ENCODE data around the gene HERC5. TPM values are rescaled to one million over a fixed set of nuclear protein-coding genes. Genes with fewer than 3 reads are reported as not detected.

HERC5 gene
- total RNA-seq, 2 donors from 2014 or later: 13.4 to 13.7 TPM

DNA sequence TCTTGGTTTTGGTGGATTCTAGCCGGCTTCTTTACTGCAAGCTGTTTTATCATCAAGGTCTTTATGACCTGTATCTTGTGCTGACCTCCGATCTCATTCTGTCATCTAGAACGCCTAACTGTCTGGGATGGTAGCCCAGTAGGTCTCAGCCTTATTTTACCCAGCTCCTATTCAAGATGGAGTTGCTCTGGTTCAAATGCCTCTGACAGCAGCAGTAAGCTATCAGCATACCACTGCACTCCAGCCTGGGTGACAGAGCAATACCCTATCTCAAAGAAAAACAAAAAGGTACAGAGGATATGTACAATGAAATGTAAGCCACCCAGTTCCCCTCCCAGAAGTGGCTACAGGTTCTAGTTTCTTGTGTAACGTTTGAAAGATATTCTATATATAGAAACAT lies 42.2 kb upstream of the HERC5 start:
- Histone ChIP-seq H3K27ac (no peak overlapping the region), H3K4me1 (ENCODE audit: control insufficient read depth in 1 of 2, low read depth in 2 of 2) (peaks cover 0 to 9% of the 10 kb centered on the region in 2 donors), H3K9me3 (no peaks in the 10 kb centered on the region), H3K4me3 (no peak overlapping the region), H3K27me3 (replicated peaks; ENCODE audit: insufficient read depth) (no peaks in the 10 kb centered on the region), H3K36me3 (no peaks in the 10 kb centered on the region)
- ATAC-seq (ENCODE audit: insufficient number of reproducible peaks, low FRiP score, low read depth): no peak
- no peak for DNase-seq (ENCODE audit: low spot score)
- TF ChIP-seq, protein P1, sequence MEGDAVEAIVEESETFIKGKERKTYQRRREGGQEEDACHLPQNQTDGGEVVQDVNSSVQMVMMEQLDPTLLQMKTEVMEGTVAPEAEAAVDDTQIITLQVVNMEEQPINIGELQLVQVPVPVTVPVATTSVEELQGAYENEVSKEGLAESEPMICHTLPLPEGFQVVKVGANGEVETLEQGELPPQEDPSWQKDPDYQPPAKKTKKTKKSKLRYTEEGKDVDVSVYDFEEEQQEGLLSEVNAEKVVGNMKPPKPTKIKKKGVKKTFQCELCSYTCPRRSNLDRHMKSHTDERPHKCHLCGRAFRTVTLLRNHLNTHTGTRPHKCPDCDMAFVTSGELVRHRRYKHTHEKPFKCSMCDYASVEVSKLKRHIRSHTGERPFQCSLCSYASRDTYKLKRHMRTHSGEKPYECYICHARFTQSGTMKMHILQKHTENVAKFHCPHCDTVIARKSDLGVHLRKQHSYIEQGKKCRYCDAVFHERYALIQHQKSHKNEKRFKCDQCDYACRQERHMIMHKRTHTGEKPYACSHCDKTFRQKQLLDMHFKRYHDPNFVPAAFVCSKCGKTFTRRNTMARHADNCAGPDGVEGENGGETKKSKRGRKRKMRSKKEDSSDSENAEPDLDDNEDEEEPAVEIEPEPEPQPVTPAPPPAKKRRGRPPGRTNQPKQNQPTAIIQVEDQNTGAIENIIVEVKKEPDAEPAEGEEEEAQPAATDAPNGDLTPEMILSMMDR (IDR thresholded peaks at IDR 0.05): no peak

DNA sequence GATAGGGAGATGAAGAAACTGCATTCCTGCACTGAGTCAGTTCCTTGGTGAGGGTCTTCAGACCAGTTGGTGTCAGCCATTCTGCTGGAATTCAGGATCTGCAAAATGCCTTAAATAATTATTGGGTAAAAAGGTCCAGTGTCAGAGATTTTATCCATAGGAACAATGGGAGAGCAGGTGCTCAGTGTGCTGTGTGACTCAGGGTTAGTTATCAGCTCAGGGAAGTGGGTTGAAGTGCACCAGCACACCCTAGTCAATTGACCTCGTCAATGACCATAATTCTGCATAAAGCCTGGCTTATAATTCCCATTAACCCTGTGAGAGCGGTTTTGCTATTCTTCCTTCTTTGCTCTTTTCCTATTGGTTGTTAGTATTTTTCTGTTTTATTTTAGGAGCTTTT lies 40.9 kb upstream of the HERC5 start:
- ATAC-seq (ENCODE audit: insufficient number of reproducible peaks, low FRiP score, low read depth): no peak
- H3K27ac ChIP-seq: no peak overlapping the region
- peaks cover 0 to 9% of the 10 kb centered on the region in 2 donors for H3K4me1 ChIP-seq (ENCODE audit: control insufficient read depth in 1 of 2, low read depth in 2 of 2)
- no peak for DNase-seq (ENCODE audit: low spot score)
- H3K9me3 ChIP-seq: no peaks in the 10 kb centered on the region
- TF ChIP-seq, protein P1 (IDR thresholded peaks at IDR 0.05): no peak
- no peaks in the 10 kb centered on the region for H3K27me3 ChIP-seq (replicated peaks; ENCODE audit: insufficient read depth)
- H3K36me3 ChIP-seq: no peaks in the 10 kb centered on the region
- no peak overlapping the region for H3K4me3 ChIP-seq

DNA sequence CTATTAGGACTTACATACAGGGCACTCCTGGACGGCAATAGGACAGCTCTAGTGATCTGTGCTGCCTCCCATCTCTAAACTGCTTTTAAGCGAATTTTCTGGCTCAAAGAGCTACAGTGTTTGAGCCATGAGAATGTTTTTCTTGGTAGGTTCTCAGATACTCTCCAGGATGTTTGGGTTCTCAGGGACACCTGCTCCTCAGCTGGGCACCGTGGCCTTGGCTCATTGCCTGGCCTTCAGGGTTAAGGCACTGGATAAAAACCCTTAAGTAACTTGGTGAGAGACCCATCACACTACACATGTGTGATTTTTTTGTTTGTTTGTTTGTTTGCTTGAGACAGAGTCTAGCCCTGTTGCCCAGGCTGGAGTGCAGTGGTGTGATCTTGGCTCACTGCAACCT lies 38.5 kb upstream of the HERC5 start:
- Histone ChIP-seq H3K27ac (no peak overlapping the region), H3K36me3 (no peaks in the 10 kb centered on the region), H3K4me3 (no peak overlapping the region), H3K9me3 (no peaks in the 10 kb centered on the region), H3K4me1 (ENCODE audit: control insufficient read depth in 1 of 2, low read depth in 2 of 2) (peaks cover 0 to 9% of the 10 kb centered on the region in 2 donors), H3K27me3 (replicated peaks; ENCODE audit: insufficient read depth) (no peaks in the 10 kb centered on the region)
- TF ChIP-seq, protein P1 (IDR thresholded peaks at IDR 0.05): no peak
- DNase-seq (ENCODE audit: low spot score): no peak
- no peak for ATAC-seq (ENCODE audit: insufficient number of reproducible peaks, low FRiP score, low read depth)

DNA sequence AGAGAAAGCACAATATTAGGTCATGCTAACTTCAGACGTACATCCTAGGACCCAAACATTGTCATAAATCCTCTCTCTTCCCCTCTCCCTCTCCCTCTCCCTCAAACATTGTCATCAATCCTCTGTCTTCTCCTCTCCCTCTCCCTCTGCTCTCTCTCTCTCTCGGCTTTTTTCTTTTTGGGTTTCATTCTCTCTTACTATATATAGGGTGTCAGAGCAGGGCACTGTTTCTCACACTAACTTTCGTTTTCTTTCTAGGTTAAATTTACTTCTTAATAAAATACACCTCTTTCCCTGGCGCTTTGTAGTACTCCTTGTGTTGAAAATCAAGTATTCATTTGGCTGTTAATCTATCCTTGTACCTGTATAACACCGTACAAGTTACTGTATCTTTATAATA lies 37.0 kb upstream of the HERC5 start:
- ATAC-seq (ENCODE audit: insufficient number of reproducible peaks, low FRiP score, low read depth): no peak
- H3K27ac ChIP-seq: no peak overlapping the region

DNA sequence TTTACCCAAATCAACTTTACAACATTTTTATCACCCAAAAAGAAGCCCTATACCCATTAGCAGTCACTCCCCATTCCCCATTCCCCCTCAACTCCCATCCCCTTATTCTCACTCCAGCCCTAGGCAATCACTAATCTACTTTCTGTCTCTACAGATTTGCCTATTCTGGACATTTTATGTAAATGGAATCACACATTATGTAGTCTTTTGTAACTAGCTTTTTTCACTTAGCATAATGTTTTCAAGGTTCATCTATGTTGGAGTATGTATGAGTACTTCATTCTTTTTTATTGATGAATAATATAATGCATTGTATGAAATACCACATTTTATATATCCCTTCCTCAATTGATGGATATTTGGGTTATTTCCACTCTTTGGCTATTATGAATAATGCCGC lies 36.1 kb upstream of the HERC5 start:
- Histone ChIP-seq H3K36me3 (no peaks in the 10 kb centered on the region), H3K4me3 (no peak overlapping the region), H3K27me3 (replicated peaks; ENCODE audit: insufficient read depth) (no peaks in the 10 kb centered on the region), H3K4me1 (ENCODE audit: control insufficient read depth in 1 of 2, low read depth in 2 of 2) (peaks cover 0 to 9% of the 10 kb centered on the region in 2 donors), H3K27ac (no peak overlapping the region), H3K9me3 (no peaks in the 10 kb centered on the region)
- no peak for ATAC-seq (ENCODE audit: insufficient number of reproducible peaks, low FRiP score, low read depth)
- TF ChIP-seq, protein P1 (IDR thresholded peaks at IDR 0.05): no peak
- no peak for DNase-seq (ENCODE audit: low spot score)

More for the DNA sequence above, 37.0 kb upstream of the HERC5 start:
- H3K4me1 ChIP-seq (ENCODE audit: control insufficient read depth in 1 of 2, low read depth in 2 of 2): peaks cover 0 to 9% of the 10 kb centered on the region in 2 donors
- DNase-seq (ENCODE audit: low spot score): no peak
- H3K27me3 ChIP-seq (replicated peaks; ENCODE audit: insufficient read depth): no peaks in the 10 kb centered on the region
- H3K9me3 ChIP-seq: no peaks in the 10 kb centered on the region
- TF ChIP-seq, protein P1 (IDR thresholded peaks at IDR 0.05): no peak
- H3K36me3 ChIP-seq: no peaks in the 10 kb centered on the region
- H3K4me3 ChIP-seq: peak overlapping the region; percentile 47
